Osteocyte (in vitro differentiated cells): ENCODE results near the gene MCTP2. TPM values are rescaled to one million over a fixed set of nuclear protein-coding genes. Genes with fewer than 3 reads are reported as not detected.

Experiments
- DNase-seq: peaks from one replicate; pipeline ENCODE4 v3.0.0; 2021; ENCODE audit warnings: mixed read lengths; ENCODE audit not compliant: unreplicated experiment; ENCODE audit errors: extremely low spot score
- H3K27ac Mint-ChIP-seq: one replicate; pipeline ENCODE4 v1.8.0; 2021; ENCODE audit warnings: mild to moderate bottlenecking, mixed read lengths; ENCODE audit not compliant: unreplicated experiment
- H3K27me3 Mint-ChIP-seq: one replicate; pipeline ENCODE4 v1.8.0; 2021; ENCODE audit warnings: mixed read lengths; ENCODE audit not compliant: unreplicated experiment
- H3K36me3 Mint-ChIP-seq: one replicate; pipeline ENCODE4 v1.8.0; 2021; ENCODE audit warnings: mixed read lengths; ENCODE audit not compliant: unreplicated experiment
- H3K4me1 Mint-ChIP-seq: one replicate; pipeline ENCODE4 v1.8.0; 2021; ENCODE audit warnings: mixed read lengths; ENCODE audit not compliant: unreplicated experiment
- H3K4me3 Mint-ChIP-seq: one replicate; pipeline ENCODE4 v1.8.0; 2021; ENCODE audit warnings: mild to moderate bottlenecking, moderate library complexity, mixed read lengths; ENCODE audit not compliant: unreplicated experiment
- H3K9me3 Mint-ChIP-seq: one replicate; pipeline ENCODE4 v1.8.0; 2021; ENCODE audit warnings: mixed read lengths; ENCODE audit not compliant: unreplicated experiment
- total RNA-seq: library from RNA; stranded (reverse); gene quantifications from 2 replicates; pipeline ENCODE4 v1.2.1, GENCODE V29; 2021
- TF ChIP-seq, protein P1 (sequence below): fragments of 200-600 bp; sonication (generic); IDR thresholded peaks from 2 replicates; pipeline ENCODE4 v1.5.0; 2021; ENCODE audit warnings: antibody characterized with exemption, mild to moderate bottlenecking, moderate library complexity

Gene MCTP2
- total RNA-seq, 1 donor from 2014 or later, result 0.32 TPM

DNA sequence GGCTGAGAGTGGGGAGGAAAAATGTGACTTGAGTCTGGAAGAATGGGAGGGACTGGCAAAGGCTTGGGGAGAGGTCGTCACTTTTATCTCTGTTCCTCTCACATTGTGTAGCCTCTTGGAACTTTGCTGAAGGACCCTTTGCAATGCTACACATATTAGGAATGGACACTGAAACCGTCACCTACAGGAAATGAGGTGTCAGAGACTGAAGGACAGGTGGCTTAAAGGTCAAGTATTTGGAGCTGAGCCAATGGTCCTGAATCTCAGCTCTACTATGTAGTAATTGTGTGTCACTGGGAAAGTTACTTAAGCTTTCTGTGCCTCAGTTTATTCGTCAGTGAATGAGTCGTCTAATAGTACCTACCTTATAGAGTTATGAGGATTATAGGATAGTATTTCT lies 14.7 kb downstream of the MCTP2 start:
- H3K4me1 Mint-ChIP-seq, result no peaks in the 10 kb centered on the region
- no peak overlapping the region for H3K4me3 Mint-ChIP-seq
- TF ChIP-seq, protein P1, sequence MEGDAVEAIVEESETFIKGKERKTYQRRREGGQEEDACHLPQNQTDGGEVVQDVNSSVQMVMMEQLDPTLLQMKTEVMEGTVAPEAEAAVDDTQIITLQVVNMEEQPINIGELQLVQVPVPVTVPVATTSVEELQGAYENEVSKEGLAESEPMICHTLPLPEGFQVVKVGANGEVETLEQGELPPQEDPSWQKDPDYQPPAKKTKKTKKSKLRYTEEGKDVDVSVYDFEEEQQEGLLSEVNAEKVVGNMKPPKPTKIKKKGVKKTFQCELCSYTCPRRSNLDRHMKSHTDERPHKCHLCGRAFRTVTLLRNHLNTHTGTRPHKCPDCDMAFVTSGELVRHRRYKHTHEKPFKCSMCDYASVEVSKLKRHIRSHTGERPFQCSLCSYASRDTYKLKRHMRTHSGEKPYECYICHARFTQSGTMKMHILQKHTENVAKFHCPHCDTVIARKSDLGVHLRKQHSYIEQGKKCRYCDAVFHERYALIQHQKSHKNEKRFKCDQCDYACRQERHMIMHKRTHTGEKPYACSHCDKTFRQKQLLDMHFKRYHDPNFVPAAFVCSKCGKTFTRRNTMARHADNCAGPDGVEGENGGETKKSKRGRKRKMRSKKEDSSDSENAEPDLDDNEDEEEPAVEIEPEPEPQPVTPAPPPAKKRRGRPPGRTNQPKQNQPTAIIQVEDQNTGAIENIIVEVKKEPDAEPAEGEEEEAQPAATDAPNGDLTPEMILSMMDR, result no peak
- H3K9me3 Mint-ChIP-seq, result peaks cover 7% of the 10 kb centered on the region
- H3K27me3 Mint-ChIP-seq, result no peaks in the 10 kb centered on the region
- no peak for DNase-seq
- H3K36me3 Mint-ChIP-seq, result no peaks in the 10 kb centered on the region
- no peak overlapping the region for H3K27ac Mint-ChIP-seq

DNA sequence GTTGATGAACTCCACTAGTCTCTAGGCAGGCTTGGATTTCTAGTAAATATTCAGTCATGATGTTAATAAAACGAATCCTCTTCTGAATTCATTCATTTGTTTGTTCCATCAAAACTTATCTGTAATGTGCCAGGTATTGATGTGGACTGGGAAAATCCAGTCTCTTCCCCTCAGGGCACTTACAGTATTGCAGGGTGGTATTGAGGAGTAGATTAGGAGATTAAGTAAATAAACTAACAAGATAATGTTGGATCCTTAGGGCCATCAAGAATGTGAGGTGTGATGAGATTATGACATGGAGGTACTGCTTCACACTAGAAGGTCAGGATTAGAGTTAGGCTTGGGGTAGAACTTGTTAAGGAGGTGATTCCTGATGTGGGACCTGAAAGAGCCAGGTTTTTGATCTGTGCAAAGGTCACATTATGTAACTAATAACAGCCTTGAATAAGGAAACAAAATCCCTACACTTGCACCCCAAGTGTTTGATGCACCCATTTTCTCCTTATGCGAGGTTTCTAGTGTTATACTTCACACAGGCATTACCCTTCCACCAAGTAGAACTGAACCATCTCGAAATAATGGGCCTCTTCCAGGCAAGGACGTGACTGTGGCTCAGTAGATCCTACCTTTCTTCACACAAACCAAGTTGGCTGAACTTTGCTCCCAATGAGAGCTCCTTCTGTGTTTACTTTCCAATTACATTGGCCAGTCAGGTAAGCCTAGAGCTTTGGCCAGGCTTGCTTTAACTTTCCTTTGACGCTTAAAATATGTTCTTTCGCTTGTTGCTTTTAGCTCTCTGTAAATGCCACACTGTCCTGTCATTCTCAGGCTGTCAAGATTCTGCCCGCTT lies 16.7 kb downstream of the MCTP2 start:
- H3K27ac Mint-ChIP-seq, result no peak overlapping the region
- peaks cover 7% of the 10 kb centered on the region for H3K9me3 Mint-ChIP-seq
- H3K4me1 Mint-ChIP-seq, result no peaks in the 10 kb centered on the region
- DNase-seq, result no peak
- no peaks in the 10 kb centered on the region for H3K27me3 Mint-ChIP-seq
- H3K36me3 Mint-ChIP-seq, result no peaks in the 10 kb centered on the region
- H3K4me3 Mint-ChIP-seq, result no peak overlapping the region
- TF ChIP-seq, protein P1, result no peak

DNA sequence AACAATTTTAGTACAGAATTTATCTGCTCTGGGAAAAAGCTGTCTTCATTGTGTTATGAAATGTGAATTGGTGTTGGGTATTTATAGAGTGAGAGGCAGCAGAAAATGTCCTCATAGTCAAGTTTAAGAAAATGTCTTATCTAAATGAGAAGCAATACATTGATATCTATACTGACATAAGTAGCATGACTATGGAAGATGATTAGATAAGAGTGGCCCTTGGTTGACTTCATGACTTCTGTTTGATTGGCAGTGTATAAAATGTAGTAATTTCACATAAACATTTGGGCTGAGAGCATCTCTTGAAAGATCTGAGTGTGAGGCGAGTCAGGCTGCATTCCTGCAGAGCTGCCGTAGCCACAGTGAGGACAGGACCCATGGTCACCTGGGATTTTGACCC lies 19.4 kb downstream of the MCTP2 start:
- H3K4me3 Mint-ChIP-seq, result no peak overlapping the region
- H3K36me3 Mint-ChIP-seq, result no peaks in the 10 kb centered on the region
- peaks cover 7% of the 10 kb centered on the region for H3K9me3 Mint-ChIP-seq

DNA sequence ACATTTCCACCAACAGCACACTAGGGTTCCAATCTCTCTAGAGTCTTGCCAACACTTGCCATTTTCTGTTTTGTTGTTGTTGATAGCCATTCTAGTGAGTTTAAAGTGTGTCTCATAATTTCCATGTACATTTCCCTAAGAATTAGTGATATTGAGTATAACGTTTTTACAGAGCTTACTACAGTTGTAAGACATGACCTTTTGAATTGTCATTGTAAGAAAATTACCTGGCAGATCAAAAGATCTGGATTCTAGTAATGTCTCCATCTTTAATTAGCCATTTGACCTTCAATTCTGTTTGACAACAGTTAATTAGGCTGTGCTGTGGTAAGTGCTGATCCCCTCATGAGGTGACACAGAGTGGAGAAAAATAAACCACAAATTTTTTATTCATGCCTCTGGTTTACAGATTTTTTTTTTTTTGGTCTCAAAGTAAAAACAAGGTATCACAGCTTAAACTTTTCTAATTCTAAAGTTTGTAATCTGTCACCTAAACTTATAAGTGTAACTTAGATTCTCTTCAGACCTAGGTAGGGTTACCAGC lies 20.9 kb downstream of the MCTP2 start:
- no peak for DNase-seq
- Mint-ChIP-seq H3K27me3 (no peaks in the 10 kb centered on the region), H3K9me3 (no peaks in the 10 kb centered on the region), H3K4me1 (no peaks in the 10 kb centered on the region), H3K27ac (no peak overlapping the region), H3K36me3 (no peaks in the 10 kb centered on the region), H3K4me3 (no peak overlapping the region)
- TF ChIP-seq, protein P1, result no peak

More for the DNA sequence above, 19.4 kb downstream of the MCTP2 start:
- no peaks in the 10 kb centered on the region for H3K4me1 Mint-ChIP-seq
- no peak for DNase-seq
- TF ChIP-seq, protein P1, result no peak
- no peaks in the 10 kb centered on the region for H3K27me3 Mint-ChIP-seq
- H3K27ac Mint-ChIP-seq, result no peak overlapping the region

DNA sequence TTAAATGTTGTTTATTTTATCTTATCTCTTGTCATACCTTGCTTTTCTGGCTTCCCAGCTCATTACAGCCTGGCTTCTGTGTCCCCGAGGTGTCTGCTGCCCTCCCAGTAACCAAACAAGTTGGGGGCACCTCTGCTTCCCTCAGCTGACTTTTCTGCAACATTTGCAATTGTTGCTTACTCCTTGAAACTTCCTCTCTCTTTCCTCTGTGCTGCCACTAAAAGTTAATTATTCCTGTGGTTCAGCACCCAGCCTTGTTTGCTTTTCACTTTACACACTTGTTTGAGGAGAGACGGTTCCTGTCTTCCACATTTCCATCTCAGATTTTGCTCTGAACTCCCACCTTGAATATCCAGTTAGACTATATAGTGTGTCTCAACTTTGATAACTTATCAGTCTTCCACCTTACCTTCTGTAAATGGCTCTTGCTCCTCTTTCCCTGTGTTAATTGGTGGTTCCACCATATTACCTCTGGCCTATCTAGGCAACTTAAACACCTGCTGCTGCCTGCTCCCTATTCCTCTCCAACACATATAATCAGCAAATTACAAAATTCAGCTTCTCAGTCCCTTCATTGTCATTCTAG lies 21.6 kb downstream of the MCTP2 start:
- H3K4me3 Mint-ChIP-seq, result no peak overlapping the region
- no peaks in the 10 kb centered on the region for H3K9me3 Mint-ChIP-seq
- no peak for DNase-seq
- no peaks in the 10 kb centered on the region for H3K4me1 Mint-ChIP-seq
- no peaks in the 10 kb centered on the region for H3K27me3 Mint-ChIP-seq
- no peaks in the 10 kb centered on the region for H3K36me3 Mint-ChIP-seq
- H3K27ac Mint-ChIP-seq, result no peak overlapping the region
- TF ChIP-seq, protein P1, result no peak
